Kidney (tissue), 14 donors: ENCODE measurements around the gene IL17REL. TPM values are rescaled to one million over a fixed set of nuclear protein-coding genes. Genes with fewer than 3 reads are reported as not detected.

Experiments used
- DNase-seq, 5 donors: peaks; one replicate each; pipeline ENCODE4 v3.0.0-alpha.2; 2013 to 2020
- FAIRE-seq: peaks from 2 replicates; lab custom pipeline; 2012; peaks lifted over from hg19 to GRCh38; lab: Jason Lieb, UNC
- H3K27ac ChIP-seq, 2 donors: one replicate each; pipeline ENCODE4 v1.7.0; 2013; ENCODE audit warnings: low read depth in 2 of 2, low read length in 2 of 2, inconsistent platforms in 1 of 2
- H3K27me3 ChIP-seq: one replicate; pipeline ENCODE4 v1.7.1; 2013; ENCODE audit warnings: low read length, inconsistent platforms; ENCODE audit not compliant: control insufficient read depth, insufficient read depth
- H3K36me3 ChIP-seq, 3 donors: one replicate each; pipeline versions ENCODE4 v1.7.0 to v1.7.1; 2013; ENCODE audit warnings: low read length in 3 of 3, control low read depth in 1 of 3, inconsistent platforms in 1 of 3; ENCODE audit not compliant: insufficient read depth in 3 of 3, control insufficient read depth in 2 of 3
- H3K4me1 ChIP-seq, 3 donors: one replicate each; pipeline versions ENCODE4 v1.7.0 to v1.7.1; 2013; ENCODE audit warnings: low read length in 3 of 3, inconsistent platforms in 1 of 3, low read depth in 1 of 3; ENCODE audit not compliant: control insufficient read depth in 2 of 3, insufficient read depth in 2 of 3
- H3K4me3 ChIP-seq, 3 donors: one replicate each; pipeline versions ENCODE4 v1.7.0 to v1.8.1; 2013; ENCODE audit warnings: low read length in 3 of 3, control low read depth in 1 of 3, inconsistent platforms in 1 of 3
- H3K9ac ChIP-seq, 3 donors: one replicate each; pipeline versions ENCODE4 v1.7.0 to v1.7.1; 2013; ENCODE audit warnings: low read length in 3 of 3, control low read depth in 1 of 3, inconsistent platforms in 1 of 3
- H3K9me3 ChIP-seq, 3 donors: one replicate each; pipeline versions ENCODE4 v1.7.0 to v1.7.1; 2013; ENCODE audit warnings: low read length in 3 of 3, control low read depth in 1 of 3, inconsistent platforms in 1 of 3; ENCODE audit not compliant: control insufficient read depth in 2 of 3, insufficient read depth in 1 of 3
- intact Hi-C: fragments of 100-400 bp; cut with DNase I; formaldehyde crosslinking; loops from one replicate; pipeline ENCODE4 v1.11.1; 2022
- polyA plus RNA-seq: library from polyadenylated mRNA; stranded (reverse); fragments of 350-450 nt; fragmentation: Illumina TruSeq; extraction: RNeasy Lipid Tissue Mini Kit (QIAGEN cat#74804); gene quantifications from one replicate; pipeline ENCODE4 v1.2.3, GENCODE V29; 2014; ENCODE audit warnings: low read depth, low replicate concordance; ENCODE audit not compliant: insufficient read depth
- total RNA-seq: library from RNA; stranded (reverse); fragmentation: NEBNext Ultra II Directional; extraction: Animal tissue kit (Norgen Biotek cat#: 25700); gene quantifications from one replicate; pipeline ENCODE4 v1.2.1, GENCODE V29; 2021
- TF ChIP-seq, protein P1 (sequence below): IDR thresholded peaks from 3 replicates; pipeline ENCODE4 v1.5.1; 2012; ENCODE audit warnings: mild to moderate bottlenecking, moderate library complexity, borderline replicate concordance; ENCODE audit not compliant: insufficient read depth; ENCODE audit errors: extremely low read depth
- donor health status: control.
- donor health status: control.
- donor health status: control.
- donor health status: control.
- donor health status: control.
- donor health status: DM: yes; HTN: yes; CAD: no.
- donor health status: Normal renal cell carcinoma (clear cell type).

Gene IL17REL
- total and polyA plus RNA-seq, 2 donors from 2014 or later, result 0.16 TPM; not detected in 1

GRCh38 chr22:49997932-49998717, 14.4 kb downstream of the IL17REL start:
- Histone ChIP-seq H3K9ac (no peak overlapping the region), H3K27me3 (peaks cover 2% of the 10 kb centered on the region), H3K36me3 (no peaks in the 10 kb centered on the region), H3K4me1 (peaks cover 0 to 2% (median 0%) of the 10 kb centered on the region in 3 donors), H3K9me3 (no peaks in the 10 kb centered on the region), H3K27ac (no peak overlapping the region), H3K4me3 (no peak overlapping the region)
- FAIRE-seq, result no peak
- TF ChIP-seq, protein P1, sequence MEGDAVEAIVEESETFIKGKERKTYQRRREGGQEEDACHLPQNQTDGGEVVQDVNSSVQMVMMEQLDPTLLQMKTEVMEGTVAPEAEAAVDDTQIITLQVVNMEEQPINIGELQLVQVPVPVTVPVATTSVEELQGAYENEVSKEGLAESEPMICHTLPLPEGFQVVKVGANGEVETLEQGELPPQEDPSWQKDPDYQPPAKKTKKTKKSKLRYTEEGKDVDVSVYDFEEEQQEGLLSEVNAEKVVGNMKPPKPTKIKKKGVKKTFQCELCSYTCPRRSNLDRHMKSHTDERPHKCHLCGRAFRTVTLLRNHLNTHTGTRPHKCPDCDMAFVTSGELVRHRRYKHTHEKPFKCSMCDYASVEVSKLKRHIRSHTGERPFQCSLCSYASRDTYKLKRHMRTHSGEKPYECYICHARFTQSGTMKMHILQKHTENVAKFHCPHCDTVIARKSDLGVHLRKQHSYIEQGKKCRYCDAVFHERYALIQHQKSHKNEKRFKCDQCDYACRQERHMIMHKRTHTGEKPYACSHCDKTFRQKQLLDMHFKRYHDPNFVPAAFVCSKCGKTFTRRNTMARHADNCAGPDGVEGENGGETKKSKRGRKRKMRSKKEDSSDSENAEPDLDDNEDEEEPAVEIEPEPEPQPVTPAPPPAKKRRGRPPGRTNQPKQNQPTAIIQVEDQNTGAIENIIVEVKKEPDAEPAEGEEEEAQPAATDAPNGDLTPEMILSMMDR, result no peak
- intact Hi-C loops, result no loop called here
- peak in 2 of 5 donors; percentile 45 to 70 for DNase-seq

DNA sequence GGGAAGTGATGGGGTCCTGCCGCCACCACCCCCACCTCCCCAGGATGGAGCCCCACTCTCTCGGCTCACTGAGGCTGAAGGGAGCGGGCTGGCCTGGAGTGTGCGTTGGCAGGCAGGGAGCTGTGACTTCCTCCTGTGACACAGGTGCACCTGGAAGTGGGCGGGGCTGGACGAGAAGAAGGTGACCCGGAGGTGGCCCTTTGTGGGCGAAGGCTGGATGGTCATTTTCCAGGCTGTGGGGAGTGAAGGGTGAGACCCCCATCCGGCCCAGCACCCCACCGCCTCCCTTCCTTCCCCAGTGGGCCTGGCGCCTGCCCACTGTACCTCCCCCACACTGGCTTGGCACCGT, 15.3 kb downstream of the IL17REL start:
- intact Hi-C loops, result no loop called here
- Histone ChIP-seq H3K27me3 (peaks cover 2% of the 10 kb centered on the region), H3K27ac (no peak overlapping the region), H3K36me3 (no peaks in the 10 kb centered on the region), H3K9ac (no peak overlapping the region), H3K9me3 (no peaks in the 10 kb centered on the region), H3K4me3 (no peak overlapping the region), H3K4me1 (peaks cover 0 to 2% (median 0%) of the 10 kb centered on the region in 3 donors)
- FAIRE-seq (no peak), DNase-seq (peak in 2 of 5 donors; percentile 60 to 81)
- TF ChIP-seq, protein P1, result no peak

- no peaks in the 10 kb centered on the region for H3K9me3 ChIP-seq
- H3K27ac ChIP-seq, result no peak overlapping the region
- H3K27me3 ChIP-seq, result peaks cover 2% of the 10 kb centered on the region
- FAIRE-seq (no peak), DNase-seq (peak in 2 of 5 donors; percentile 54 to 72)
- H3K4me3 ChIP-seq, result no peak overlapping the region
- H3K4me1 ChIP-seq, result peaks cover 0 to 2% (median 0%) of the 10 kb centered on the region in 3 donors
- intact Hi-C loops, result no loop called here
- no peaks in the 10 kb centered on the region for H3K36me3 ChIP-seq
- no peak overlapping the region for H3K9ac ChIP-seq
- TF ChIP-seq, protein P1, result no peak
Measured at GRCh38 chr22:49996518-49997250, 15.9 kb downstream of the IL17REL start.
